HG02938 (cell line): Measurements from ENCODE around the gene A3GALT2.

Experiments used
- ATAC-seq: cut with Tn5 transposase; IDR thresholded peaks from one replicate; pipeline ENCODE4 v1.9.1; 2021; ENCODE audit warnings: mild to moderate bottlenecking, moderate library complexity; ENCODE audit not compliant: unreplicated experiment

A3GALT2 gene

GRCh38 chr1:33257772-33258712, 62.9 kb downstream of the A3GALT2 start:
- no peak for ATAC-seq

- no peak for ATAC-seq
Measured at GRCh38 chr1:33257207-33257771, 63.6 kb downstream of the A3GALT2 start.
